KBM-7 (cell line): ENCODE results near the gene PPM1F.

Experiments used
- DNase-seq: peaks from one replicate; pipeline ENCODE4 v3.0.0-alpha.2; 2015
- in situ Hi-C: fragments of 300-500 bp; cut with MboI; formaldehyde crosslinking; loops from 2 replicates; pipeline ENCODE4 v1.14.3; 2020; ENCODE audit warnings: low sequenced_read_pairs, low pct_unique_long_range_greater_than_20kb, mixed read lengths

The PPM1F gene

DNA sequence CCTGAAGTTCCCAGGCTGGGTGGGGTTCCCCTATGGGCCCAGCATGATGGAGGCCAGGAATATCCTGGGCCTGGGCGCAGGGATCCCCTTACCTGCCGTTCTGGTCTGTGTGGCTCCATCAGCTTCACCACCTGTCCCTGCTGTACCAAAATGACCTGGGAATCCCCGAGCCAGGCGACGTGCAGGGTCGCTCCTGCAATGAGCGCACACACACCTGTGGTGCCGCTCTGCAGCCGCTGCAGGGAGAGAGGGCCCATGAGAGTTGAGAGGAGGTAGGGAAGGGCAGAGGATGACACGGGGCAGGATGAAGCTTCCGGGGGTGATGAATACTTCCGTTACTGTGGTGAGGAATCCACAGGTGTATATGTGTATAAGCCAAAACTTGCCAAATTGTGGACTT lies 21.6 kb downstream of the PPM1F start:
- in situ Hi-C loops = loop anchor here (25.0 kb wide), 1 partner anchor 194 kb away; the partner anchor contains the start of gene YPEL1
- DNase-seq = no peak

DNA sequence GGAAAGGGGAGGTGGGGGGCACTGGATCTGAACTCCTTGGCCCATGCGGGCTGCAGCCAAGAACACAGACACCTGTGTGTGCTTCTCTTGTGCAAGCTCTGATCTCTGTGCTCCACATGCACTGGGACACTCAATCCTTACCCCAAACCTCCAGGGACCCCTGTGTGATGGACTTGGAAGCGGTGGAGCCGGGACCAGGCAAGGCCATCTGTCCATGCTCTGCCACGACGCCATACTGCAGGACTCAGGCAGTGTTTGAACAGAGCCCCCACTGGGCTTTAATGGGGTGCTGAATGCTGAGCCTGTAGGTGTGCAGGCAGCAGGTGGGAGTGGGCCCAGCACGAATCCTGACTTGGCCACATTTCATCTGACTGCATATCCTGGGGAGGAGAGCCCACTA lies 23.4 kb downstream of the PPM1F start:
- no peak for DNase-seq
- in situ Hi-C loops = loop anchor here (25.0 kb wide), 1 partner anchor 192 kb away; the partner anchor contains the start of gene YPEL1

DNA sequence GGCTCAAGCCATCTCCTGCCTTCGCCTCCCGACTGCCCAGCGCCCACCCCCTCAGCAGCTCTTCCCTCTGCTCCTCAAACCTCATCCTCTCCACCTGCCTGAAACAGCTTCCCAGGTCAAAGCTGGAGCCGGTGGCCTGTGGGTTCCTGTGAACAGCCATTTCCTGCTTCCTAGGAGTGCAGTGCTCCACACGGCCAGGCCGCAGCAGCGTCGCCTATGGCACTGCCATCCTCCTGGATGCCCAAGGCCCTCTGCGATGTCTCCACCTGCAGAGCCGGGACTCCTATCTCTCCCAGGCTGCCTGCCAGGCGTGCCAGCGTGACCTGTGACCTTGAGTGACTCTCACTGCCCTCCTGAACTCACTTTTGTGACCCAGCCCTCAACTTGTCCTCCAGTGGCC lies 24.6 kb downstream of the PPM1F start:
- in situ Hi-C loops = loop anchor here (25.0 kb wide), 1 partner anchor 191 kb away; the partner anchor contains the start of gene YPEL1
- no peak for DNase-seq

DNA sequence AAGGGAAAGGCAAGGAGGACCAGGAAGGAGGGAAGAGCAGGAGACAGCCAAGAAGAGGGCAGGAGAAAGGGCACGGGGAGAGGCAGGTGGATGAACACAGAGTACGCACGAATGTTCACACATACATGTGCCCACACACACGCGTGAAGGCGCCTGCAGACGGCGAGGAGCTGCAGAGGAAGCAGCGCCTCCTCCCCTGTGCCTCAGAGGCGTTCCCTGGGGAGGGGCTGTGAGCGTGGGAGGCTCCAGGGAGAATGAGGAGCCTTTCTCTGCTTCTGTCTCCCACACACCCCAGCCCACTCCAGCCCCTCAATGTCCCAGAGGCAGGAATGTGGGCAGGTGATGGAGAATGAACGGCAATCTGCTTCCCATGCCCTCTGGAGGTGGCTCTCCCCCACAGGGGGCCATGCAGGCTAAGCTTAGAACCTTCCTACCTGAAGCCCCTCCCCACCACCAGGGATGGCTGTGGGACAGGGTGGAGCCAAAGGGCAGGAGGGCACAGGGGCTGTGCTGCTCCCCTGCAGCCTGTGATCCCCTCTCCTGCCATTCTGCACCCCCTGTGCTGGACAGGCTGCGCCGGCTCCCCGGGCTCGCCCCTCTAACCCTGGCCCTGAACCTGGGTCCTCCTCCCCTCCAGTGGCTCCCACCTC lies 25.3 kb downstream of the PPM1F start:
- DNase-seq = no peak
- in situ Hi-C loops = loop anchor here (25.0 kb wide), 1 partner anchor 190 kb away; the partner anchor contains the start of gene YPEL1

DNA sequence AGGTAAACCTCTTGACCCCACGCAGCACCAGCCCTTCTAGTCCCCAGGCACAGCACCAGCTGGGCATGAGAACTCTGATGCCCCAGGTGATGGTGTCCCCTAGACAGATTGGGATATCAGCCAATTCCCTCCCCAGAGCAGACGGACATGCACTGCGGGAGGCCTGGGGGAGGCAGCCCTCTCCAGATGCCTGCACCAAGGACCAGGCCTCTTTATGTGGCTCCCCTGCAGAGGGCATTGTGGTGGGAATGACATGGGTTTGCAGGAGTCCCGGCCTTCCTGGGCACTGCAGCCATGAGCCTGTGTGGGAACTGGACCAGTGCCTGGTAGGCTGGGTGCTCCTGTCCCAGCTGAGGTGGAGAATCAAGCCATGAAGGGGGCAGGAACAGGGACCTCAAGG lies 25.9 kb downstream of the PPM1F start:
- DNase-seq = no peak
- in situ Hi-C loops = loop anchor here (25.0 kb wide), 1 partner anchor 189 kb away; the partner anchor contains the start of gene YPEL1

DNA sequence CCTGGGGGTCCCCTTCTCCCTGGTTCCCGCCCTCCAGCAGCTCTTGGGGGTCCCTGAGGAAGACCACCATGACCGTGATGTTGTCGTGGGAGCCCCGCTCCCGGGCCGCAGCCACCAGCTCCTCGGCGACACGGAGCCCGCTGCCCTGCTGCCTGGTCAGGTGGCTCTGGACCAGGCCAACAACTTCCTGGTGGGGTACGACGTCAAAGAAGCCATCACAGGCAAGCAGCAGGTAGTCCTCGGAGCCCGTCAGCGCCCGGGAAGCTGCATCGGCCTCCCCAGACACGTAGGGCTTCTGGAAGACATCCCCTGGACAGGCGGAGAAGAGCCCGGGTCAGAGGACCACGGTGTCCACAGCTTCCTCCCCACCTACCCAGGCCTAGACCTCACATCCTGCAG lies 29.5 kb downstream of the PPM1F start:
- in situ Hi-C loops = no loop called here
- DNase-seq = no peak

DNA sequence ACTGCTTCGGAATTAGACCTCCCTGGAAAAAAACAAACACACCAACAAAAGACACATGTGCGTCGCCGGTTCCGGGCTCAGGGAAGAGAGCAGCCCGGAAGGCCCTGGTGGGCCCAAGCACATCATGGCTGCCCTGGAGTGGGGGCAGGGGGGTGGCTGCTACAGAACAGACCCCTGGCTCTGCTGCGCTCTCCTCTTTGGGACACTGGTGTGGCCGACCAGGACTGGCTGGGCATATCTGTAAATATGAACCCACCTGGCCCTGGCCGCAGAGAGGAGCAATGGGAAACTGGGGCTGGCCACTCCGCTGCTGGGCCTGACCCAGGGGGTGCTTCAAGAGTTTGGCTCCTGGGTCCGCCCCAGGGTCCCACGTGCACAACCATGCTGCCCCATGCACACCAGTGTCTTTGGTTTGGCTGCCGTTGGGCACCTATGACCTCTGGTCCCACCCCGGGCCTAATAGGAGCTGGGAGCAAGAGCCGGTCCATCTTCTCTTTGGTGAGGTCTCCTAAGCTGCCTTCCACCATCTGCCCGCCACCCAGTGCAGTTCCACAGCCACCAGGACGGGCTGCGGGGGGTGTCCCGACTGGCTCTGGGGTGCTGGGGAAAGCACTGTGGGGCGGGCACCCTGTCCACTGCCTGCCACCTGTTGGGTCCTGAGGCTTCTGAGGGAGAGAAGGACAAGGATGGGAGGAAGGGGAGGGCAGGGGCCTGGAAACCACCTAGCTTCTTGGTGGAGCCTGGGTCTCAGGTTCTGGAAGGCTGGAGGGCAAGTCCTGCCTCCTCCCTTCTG lies 30.1 kb downstream of the PPM1F start:
- DNase-seq = no peak
- in situ Hi-C loops = no loop called here

DNA sequence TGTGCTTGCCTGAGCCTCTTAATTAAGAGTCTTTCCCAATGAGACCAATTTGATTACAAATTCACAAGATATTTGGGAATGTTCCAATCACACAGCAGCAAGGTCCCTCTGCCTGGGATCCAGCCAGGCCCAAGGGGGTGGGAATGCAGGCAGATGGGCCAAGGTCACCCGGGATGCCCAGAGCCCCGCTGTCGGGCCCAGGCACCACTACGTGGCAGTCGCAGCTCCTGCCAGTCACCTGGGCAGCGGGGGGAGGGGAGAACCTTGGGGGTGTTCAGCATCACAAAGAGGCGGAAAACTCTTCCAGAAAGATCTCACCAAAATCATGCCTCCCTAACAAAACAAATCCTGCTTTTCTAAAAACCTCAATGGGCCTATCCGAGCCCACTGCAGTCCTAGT lies 30.9 kb downstream of the PPM1F start:
- in situ Hi-C loops = no loop called here
- DNase-seq = no peak

DNA sequence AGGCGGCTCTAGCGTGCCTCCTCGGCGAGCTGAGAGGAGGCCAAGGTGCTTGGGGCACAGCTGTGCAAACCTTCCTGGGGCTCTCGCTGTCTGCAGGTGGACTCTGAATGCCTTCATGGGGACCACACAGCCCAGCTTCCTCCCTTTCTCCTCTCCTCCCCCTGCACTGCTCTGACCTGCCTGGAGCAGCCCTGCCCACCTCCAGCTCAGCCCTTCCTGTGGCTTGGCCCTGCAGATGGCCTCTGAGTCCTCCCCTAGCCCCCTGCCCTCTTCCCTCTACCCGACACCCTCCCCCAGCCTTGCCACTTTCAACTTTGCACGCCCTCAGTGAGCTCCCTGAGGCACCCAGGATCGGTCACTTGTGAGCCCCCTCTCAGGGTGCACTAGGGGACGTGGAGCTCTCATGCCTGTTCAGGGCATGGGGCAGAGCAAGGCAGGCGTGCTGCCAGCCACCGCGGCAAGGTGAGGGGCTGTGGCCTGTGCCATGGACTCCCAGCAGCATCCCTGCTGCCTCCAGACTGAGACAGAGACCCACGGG lies 31.4 kb downstream of the PPM1F start:
- DNase-seq = no peak
- in situ Hi-C loops = no loop called here

DNA sequence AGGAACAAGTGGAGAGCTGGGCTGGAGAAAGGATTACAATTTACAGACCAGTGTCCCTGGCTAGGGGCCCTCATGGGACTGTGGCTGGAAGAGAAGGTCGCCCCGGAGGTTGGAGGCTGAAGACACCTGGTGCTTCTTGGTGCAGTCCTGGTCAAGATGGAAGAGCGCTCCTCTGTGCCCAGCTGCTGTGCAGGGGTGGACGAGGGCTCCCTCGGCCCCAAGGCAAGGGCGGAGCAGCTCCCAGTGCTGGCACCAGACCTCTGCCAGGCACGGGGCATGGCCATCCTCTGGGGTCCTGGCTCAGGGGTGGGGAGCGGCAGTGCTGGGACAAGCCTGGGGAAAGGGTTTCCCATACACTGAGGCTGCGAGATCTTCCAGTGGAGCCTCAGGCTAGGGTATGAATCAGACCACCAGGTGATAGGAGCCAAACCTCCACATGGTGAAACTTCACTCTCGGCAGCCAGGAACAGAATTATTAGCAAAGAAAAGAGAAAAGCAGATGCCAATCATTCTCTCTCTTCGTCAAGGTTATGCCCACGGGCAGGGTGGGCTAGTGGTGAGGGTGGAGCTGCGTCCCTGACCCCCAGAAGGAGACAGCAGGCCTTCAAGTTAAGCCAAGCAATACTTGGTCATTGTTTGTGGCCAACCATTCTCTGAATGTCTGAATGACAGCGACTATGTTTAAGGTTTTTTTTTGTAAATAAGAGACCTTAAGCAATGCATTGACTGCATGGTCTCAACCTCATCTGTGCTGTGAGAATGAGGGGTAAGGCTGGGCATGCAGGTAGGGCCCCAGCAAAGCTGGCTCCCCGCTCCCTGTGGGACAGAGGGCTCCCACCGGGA lies 32.1 kb downstream of the PPM1F start:
- DNase-seq = no peak
- in situ Hi-C loops = no loop called here

DNA sequence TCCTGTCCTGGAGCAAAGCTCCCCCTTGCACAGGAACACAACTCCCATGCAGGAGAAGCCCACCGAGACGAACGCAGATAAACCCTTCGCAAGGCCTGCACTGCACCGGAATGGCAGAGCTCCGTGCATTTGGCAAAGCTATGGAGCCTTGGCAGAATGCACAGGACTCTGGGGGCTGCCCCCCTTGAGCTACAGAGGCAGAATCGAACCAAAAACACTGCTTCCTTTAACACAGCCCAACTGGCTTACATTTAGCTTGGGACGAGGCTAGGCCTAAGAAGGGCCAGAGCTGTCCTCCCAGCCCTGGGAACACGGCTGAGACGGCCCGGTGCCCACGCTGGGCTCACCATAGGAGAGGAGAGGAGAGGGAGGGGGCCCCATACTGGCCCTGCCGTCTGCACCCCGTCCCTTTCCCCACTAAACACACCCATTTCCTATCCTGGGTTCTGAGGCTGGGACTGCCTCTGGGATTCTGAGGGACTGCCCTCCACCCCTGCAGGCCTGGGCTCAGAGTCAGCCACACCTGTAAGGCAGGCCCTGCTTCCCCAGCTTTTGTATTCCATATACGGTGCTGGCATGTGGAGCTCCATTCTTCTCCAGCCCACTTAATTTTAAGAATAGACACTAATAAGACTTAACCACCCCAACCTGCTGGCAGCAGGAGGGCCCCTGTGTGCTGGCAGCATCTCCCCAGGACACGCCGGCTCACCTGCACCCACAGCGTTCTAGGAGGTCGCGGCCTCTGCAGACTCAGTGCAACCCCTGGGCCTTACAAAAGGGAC lies 32.9 kb downstream of the PPM1F start:
- DNase-seq = no peak
- in situ Hi-C loops = no loop called here

DNA sequence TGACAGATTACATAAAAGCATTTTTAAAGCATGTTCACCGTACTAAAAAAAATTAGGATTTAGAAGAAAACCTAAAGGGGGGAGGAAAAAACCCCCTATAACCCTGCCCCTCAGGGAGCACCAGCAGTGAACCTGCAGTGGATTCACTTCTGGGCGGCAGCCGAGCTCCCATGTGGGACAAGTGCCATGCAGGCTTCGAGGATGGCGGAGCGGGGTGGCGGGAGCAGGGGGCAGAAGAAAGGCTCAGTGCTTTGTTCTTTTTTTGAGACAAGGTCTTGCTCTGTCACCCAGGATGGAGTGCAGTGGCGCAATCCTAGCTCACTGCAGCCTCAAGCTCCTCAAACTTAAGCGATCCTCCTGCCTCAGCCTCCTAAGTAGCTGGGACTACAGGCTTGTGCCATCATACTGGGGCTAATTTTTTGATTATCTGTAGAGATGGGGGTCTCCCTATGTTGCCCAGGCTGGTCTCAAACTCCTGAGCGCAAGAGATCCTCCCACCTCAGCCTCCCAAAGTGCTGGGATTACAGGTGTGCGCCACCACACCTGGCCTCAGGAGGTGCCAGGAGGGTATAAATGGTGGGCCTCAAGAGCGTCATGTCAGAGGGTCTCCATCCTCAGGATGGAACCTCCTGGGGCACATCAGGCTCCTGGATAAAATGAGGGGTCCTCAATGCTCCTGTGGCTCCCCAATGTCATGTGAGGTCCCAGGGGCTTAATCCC lies 34.0 kb downstream of the PPM1F start:
- DNase-seq = no peak
- in situ Hi-C loops = no loop called here

DNA sequence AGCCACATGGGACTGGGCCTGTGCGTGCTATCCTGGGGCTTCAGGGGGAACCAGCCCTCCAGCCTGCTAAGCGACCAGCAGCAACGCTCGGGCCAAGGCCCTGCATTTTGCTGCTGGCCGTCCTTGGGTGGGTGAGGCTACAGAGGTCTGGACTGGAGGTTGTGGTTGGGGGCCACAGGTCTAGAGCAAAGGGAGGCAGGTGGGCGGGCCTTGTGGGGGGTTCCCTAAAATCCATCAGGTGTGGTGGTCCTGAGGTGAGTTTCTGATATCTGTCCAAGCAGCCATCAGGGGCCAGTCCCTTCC lies 34.7 kb downstream of the PPM1F start:
- no peak for DNase-seq
- in situ Hi-C loops = no loop called here

DNA sequence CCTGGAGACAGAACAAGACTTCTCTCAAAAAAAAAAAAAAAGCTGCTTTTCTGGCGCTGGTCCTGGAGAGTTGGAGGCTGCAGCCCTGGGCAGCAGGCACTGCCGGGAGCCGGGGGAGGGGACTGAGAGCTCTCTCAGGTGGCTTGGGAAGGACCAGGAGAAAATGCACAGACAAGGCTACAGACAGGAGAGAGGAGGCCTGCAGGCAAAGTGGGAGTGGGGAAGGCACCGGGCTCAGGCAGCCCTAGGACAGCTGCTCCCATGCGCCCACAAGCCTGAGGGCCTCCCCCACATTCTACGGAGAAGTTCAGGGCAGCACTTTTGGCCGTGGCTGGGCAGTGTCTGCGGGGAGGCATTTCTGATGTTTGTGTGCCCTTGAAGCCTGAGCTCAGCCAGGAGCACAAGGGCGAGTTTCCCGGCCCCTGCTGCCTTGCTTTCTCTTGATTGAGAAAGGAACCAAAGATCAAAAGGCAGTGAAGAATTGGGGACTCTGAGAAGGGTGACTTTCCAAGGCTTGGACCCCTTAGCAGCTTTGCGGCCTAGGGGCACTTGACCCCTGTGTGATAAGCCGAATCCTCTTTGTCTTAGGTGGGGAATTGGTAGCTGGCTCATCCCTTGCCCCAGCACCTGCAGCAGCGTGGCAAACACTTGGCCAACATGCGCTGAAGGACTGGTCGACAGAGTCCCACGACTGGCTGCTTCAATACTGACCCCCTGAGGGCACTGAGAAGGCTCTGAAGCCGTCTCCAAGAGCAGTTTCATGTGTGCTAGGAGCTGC lies 35.3 kb downstream of the PPM1F start:
- no peak for DNase-seq
- in situ Hi-C loops = no loop called here

DNA sequence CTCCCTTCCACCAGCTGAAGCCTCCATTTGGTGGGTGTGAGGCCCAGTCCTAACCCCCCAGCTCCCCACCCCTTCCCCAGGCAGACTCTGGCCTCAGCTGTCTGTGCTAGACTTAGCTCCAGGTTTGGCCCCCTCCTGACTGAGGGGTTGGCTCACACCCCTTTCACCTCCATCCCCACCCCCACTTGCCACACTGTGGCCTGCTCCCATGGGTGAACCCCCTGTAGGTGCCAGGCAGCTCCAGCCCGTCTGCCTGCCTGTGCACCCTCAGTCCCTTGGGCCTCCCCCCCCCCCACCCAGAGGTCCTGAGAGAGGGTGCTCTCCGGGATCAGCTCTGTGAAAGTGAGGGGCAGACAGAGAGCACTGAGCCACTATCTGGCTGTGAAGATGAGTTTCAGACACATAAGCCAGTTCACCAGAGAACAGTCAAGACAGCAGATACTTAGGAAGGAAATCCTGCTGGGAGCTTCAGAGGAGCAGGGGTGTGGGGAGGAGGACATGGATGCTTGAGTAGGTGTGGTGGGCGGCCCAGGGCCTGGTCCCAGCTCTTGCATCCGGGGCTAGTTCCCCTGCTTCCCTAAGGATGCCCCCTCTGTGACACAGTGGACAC lies 36.2 kb downstream of the PPM1F start:
- in situ Hi-C loops = no loop called here
- no peak for DNase-seq

DNA sequence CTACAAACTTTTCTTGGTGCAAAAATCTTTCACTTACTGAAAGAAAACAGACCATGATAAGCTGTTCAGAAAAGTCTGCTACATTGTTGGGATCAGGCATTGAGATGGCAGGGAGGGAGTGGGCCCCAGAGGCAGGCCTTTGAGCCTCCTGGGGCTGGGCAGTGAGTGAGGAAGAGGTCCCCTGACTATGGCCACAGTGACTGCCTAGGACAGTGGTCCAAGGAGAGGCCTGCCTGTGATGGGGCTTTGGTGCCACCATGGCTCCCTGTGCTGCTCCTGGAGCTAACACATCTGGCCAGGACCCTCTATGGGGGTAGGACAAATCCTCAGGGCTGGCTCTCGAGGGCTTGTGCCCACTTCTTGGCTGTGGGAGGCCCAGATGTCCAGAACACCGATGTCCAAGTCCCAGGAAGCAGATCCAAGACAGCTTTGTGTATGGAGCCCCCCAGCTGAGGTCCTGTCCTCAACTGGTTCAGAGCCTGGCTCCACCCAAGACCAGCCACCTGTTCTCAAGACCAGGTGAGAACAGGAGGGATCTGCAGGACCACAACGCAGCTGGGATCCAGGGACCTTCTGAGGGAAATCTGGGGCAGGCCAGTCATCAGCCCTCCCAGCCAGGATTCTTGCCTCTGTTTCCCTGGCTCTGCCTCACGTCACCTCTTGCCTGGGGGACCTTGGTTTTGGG lies 36.9 kb downstream of the PPM1F start:
- DNase-seq = no peak
- in situ Hi-C loops = no loop called here
